Stimulated activated CD4-positive, alpha-beta T cell treated with anti-CD3 and anti-CD28 coated beads, TNF-alpha, amount 100 ng/mL, for 48 hours (primary cell): ENCODE measurements around the gene SEMA3F.
A peak's percentile ranks its signal among the peaks of the same experiment; 100 is the strongest.
"Not testable (repeated sequence)": the region's sequence is repeated elsewhere in the genome, so short reads cannot be mapped to it uniquely, and the experiment has no call there.

Source experiments
- DNase-seq, 3 donors: peaks; one replicate each; pipeline ENCODE4 v3.0.0-alpha.2; 2020; ENCODE audit warnings: low read depth in 3 of 3

Gene SEMA3F

GRCh38 chr3:50211368-50211717 is 56.2 kb downstream of the SEMA3F start:
- DNase-seq: not testable (repeated sequence)

- peak in 1 of 3 donors; percentile 47 for DNase-seq
Observed at GRCh38 chr3:50211930-50212329, 56.8 kb downstream of the SEMA3F start.

- no peak for DNase-seq
Observed at GRCh38 chr3:50212502-50212901, 57.4 kb downstream of the SEMA3F start.

GRCh38 chr3:50212971-50213370 is 57.8 kb downstream of the SEMA3F start:
- no peak for DNase-seq

GRCh38 chr3:50213373-50213772 is 58.2 kb downstream of the SEMA3F start:
- no peak for DNase-seq

- DNase-seq: no peak
Observed at GRCh38 chr3:50214824-50215223, 59.7 kb downstream of the SEMA3F start.

GRCh38 chr3:50215529-50215928 is 60.4 kb downstream of the SEMA3F start:
- DNase-seq: no peak

GRCh38 chr3:50217681-50218080 is 62.6 kb downstream of the SEMA3F start:
- no peak for DNase-seq

- DNase-seq: no peak
Observed at GRCh38 chr3:50218448-50218847, 63.3 kb downstream of the SEMA3F start.

- no peak for DNase-seq
Observed at GRCh38 chr3:50219285-50219684, 64.2 kb downstream of the SEMA3F start.

- DNase-seq: no peak
Observed at GRCh38 chr3:50220109-50220508, 65.0 kb downstream of the SEMA3F start.

GRCh38 chr3:50221051-50221410 is 65.9 kb downstream of the SEMA3F start:
- DNase-seq: no peak

- no peak for DNase-seq
Observed at GRCh38 chr3:50221411-50222168, 66.5 kb downstream of the SEMA3F start.

- DNase-seq: no peak
Observed at GRCh38 chr3:50222169-50222528, 67.0 kb downstream of the SEMA3F start.

GRCh38 chr3:50224639-50225038 is 69.5 kb downstream of the SEMA3F start:
- no peak for DNase-seq

- DNase-seq: no peak
Observed at GRCh38 chr3:50226888-50227389, 71.8 kb downstream of the SEMA3F start.

GRCh38 chr3:50227390-50228183 is 72.5 kb downstream of the SEMA3F start:
- DNase-seq: peak; percentile 81 to 87 (median 82)

GRCh38 chr3:50228184-50228763 is 73.2 kb downstream of the SEMA3F start:
- DNase-seq: not testable (repeated sequence)

GRCh38 chr3:50229490-50229889 is 74.4 kb downstream of the SEMA3F start:
- no peak for DNase-seq

- DNase-seq: no peak
Observed at GRCh38 chr3:50230104-50230793, 75.1 kb downstream of the SEMA3F start.

- no peak for DNase-seq
Observed at GRCh38 chr3:50230794-50231125, 75.6 kb downstream of the SEMA3F start.

- no peak for DNase-seq
Observed at GRCh38 chr3:50231581-50231980, 76.5 kb downstream of the SEMA3F start.
